ENCODE results near the gene NFATC1.

The NFATC1 gene

DNA sequence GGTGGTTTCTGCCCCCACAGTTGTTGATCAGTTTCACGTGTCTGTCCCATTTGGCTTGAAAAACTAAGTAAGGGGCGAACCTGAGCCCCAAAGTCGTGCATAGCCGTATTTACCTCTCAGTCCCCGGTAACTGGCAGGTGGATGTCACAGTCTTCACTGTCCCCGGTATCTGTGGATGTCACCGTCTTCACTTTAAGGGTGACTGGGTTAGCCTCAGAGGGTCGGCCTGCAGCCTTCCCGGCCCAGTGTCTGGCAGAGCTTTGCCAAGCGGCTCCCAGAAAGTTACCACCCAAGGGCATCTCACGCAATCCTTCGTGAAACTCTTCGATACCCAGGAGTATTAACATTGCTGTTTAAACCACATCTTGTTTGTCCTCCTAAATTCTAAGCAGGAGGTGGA lies 158.6 kb downstream of the NFATC1 start:
- DNase-seq (ENCODE audit: low read depth in 2 of 2): no peak

DNA sequence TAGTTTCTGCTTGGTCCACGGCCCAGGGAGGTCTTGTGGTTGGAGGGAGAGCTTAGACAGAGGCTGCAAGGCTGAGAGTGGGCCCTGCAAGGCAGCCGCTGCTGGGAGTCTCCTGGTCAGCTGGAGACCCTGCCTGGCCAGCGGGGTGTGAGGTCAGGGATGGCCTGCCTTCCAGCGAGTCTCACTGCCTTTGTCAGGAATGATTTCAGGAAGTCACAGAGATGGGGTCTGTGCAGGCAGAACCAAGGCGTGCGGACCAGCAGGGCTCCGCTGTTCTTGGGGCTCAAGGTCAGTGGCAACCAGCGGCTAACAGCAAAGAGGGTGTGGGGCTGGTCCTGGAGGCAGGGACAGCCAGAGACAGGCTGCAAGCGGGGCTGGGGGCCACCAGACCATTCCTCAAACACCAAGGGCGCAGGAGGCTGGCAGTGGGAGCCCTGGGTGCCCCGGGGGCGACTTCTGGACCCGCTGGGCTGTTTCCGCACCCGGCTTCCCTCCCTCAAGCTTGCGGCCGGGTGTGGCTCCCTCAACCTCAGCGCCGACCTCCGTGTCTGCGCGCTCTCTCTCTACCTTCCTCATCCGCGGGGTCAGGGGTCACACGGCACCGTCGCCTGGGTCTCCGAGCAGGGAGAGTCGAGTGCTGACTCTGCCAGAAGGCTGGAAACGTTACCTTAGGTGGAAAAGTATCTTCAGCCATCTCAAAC lies 159.4 kb downstream of the NFATC1 start:
- DNase-seq (ENCODE audit: low read depth in 2 of 2): no peak

DNA sequence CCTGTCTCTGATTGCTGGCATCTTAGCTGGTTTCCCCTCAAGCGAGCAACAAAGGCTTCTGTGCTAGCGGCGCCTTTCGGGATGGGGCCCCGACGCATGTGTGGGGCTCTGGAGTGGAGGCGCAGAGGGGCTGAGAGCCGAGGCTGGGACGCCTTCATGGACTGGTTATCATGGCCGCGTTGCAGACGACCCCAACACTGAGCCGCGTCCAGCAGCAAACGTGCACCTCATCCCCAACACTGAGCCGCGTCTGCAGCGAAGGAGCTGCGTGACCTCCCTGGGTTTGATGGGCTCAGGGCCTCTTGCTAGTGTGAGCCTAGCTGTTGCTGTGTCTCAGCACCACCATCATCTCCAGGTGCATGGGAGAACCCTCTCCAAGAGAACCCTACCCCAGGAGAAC lies 160.2 kb downstream of the NFATC1 start:
- no peak for DNase-seq (ENCODE audit: low read depth in 2 of 2)

DNA sequence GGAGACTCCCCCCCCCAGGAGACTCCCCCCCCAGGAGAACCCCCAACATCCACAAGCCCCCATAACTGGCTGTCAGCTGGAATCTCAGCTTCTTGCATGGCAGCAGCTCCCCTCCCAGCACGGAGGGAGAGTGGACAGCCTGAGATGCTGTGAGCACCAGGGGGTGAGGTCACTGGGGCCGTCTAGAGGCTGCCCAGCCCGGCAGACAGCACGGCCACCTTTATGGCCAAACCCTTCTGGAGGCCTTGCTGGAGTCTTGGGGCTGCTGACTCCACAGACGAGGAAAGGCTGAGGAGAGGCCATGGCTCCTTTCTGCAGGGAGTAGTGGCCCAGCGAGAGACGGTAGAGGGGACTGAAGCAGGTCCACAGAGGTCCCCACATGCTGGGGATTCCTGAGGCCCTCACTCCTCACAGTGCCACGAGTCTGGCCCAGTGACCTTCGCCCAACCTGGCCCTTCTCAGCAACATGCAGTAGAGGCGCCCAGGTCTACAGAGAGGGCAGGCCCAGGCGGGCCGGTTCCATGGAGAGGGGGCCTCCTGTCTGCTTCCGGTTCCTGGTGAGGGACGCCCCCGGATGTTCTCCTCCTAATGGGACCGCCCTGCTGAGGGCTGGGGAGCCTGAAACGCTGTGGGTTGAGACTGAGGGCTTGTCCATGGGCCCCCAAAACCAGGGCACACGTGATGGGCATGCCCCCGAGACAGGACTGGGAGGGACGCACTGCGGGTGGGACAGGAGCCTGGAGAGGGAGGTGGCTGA lies 161.3 kb downstream of the NFATC1 start:
- no peak for DNase-seq (ENCODE audit: low read depth in 2 of 2)

DNA sequence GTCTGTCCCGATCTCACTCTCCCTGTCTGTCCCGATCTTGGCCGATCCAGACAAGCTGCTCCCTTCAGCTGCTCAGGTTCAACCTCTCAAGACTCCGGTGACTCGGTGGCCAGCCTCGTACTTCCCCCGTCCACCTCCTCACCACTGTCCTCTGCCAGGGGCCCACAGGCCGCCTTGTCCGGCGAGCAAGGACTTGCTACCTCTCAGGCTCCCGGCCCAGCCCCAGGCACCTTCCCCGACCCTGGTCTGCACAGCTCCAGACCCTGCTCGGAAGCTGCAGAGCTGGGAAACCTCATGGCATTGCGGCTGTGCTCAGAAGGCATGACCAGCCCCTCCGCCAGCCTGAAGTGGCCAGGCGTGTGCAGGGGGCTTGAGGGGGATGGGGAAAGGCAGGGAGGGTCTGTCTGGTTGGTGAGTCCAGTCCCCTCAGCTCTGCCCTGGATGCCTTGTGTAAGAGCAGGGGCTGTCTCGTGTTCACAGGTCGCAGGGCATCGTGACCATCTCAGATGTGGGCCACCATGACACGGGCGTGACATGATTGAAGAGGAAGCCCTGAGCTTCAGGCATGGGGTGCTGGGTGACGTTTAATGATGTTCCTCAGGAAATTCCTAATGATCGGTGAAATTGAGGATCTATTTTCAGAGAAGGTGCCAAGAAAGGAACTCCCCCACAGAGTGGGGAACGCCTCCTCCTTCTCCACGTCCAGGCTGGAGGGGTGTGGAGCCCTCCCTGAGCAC lies 162.6 kb downstream of the NFATC1 start:
- no peak for DNase-seq (ENCODE audit: low read depth in 2 of 2)

DNA sequence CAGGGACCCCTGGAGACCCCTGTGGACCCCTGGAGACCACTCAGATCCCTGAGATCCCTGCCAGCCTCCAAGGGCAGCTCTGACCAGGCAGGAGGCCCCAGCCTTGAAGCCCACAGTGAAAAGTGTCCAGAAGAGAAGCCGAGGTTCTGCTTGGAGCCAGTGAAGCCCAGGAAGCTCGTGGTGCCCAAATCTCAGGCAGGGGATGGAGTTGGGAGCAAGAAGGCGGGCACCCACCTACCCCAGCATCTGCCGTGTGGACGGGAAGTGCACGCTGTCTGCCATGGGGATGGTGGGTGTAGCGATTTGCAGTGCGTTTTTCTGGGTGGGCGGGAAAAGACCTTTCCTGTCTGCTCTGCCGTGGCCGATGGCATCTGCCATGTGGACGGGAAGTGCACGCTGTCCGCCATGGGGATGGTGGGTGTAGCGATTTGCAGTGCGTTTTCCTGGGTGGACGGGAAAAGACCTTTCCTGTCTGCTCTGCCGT lies 163.2 kb downstream of the NFATC1 start:
- no peak for DNase-seq (ENCODE audit: low read depth in 2 of 2)

DNA sequence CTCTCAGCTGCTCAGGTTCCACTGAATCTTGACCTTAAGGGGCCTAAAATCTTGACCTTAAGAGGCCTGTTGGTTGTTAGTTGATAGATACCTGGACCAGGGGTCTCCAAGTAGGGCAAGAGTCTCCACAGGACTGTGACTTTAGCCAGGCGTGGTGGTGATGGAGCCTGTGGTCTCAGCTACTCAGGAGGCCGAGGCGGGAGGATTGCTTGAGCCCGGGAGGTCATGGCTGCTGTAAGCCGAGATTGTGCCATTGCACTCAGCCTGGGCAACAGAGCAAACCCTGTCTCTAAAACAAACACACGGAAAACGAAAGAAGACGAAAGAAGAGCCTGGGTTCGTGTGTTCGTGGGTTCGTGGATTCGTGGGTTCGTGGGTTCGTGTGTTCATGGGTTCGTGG lies 163.7 kb downstream of the NFATC1 start:
- DNase-seq (ENCODE audit: low read depth in 2 of 2): no peak

DNA sequence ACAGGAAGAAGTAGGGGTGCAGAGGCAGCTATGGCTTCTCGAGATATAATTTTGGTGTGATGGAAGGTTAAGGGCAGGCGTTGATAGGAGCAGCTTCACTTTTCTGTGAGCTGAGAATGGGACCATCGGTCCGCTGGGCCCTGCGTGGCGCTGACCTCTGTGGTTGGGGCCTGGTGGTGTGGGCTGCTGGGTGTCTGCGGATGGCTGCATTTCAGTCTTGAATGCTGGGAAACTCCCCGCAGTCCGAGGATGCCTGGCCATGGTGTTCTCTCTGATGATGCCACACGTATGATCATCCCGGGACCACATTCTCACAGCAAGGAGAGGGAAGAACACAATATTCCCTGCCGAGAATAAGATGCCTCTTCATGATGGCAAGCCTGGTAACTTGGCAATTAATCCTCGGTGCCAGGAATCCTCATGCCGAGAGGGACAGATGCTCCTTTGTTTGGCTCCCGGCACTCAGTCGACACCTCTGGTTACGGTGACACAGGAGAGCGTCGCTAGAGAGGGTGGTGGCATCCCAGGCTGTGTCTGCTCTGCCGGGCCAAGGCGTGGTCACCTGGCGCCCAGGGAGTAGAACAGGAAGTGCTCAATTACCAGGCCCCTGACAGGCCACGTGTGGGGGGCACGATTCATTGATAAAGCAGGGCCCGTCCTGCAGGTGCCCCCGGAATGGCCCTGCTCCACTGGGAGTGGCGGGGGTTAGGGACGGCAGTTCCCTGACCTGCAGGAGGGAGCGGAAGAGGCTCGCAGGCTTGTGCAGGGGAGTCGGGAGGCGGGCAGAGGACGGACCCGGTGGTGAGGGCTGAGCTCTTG lies 164.5 kb downstream of the NFATC1 start:
- DNase-seq (ENCODE audit: low read depth in 2 of 2): no peak

DNA sequence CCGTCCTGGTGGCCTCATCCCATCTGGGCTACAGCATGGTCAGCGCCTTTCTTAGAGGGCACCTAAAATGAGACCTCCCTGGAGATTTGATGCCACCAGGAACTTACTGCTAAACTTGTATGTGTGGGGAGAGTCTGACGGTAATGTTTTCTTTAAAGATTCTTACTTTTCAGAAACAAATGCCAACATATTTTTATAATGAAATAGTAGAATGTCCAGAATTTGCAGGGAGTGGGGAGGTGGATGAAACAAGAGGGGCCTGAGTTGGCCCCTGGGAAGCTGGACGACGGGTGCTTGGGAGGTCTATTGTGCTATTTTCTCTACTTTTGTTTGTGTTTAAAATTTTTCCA lies 165.1 kb downstream of the NFATC1 start:
- DNase-seq (ENCODE audit: low read depth in 2 of 2): no peak

DNA sequence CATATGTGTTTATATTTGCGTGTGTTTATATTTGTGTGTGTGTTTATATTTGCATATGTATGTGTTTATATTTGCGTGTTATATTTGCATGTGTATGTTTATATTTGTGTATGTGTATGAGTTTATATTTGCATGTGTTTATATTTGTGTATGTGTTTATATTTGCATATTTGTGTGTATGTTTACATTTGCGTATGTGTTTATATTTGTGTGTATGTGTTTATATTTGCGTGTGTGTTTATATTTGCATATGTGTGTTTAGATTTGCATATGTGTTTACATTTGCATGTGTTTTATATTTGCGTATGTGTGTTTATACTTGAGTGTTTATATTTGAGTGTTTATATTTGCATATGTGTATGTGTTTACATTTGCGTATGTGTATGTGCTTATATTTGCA lies 168.2 kb downstream of the NFATC1 start:
- DNase-seq (ENCODE audit: low read depth in 2 of 2): no peak

DNA sequence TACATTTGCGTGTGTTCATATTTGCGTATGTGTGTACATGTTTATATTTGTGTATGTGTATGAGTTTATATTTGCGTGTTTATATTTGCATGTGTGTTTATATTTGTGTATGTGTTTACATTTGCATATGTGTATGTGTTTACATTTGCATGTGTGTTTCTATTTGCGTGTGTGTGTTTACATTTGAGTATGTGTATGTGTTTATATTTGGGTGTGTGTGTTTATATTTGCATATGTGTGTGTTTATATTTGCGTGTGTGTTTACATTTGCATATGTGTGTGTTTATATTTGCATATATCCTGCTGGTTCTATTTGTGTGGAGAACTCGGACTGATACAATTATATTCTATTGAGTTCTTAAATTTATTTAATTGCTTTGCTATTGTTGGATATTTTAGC lies 168.7 kb downstream of the NFATC1 start:
- no peak for DNase-seq (ENCODE audit: low read depth in 2 of 2)

DNA sequence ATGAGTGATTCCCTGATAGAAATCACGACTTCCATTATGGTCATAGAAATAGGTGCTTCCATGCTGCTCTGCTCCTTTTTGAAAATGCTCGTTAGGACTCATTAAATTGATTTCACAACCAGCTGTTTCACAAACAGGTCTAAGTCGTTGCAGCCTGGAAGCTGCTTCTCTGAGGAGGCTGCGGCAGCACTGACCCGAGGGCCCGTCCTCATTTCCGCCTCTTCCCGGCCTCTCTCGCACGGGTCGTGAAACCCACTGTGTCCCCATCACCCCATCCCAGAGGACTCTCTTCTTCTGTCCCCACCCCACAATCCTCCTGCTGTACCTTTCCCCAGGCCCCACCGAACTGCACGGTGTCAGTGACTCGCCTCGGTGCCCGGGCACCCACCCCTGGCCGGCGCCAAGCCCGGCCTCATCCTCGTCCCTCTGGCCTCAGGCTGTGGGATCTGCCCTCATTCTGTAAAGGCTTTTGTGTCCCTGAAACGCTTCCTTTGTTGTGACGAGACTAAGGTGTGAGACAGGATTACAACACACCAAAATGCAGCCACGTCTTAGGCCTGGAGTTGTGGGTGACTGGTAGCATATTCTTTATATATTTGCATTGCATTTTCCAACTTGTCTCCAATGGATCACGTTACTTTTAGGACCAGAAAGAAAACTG lies 171.2 kb downstream of the NFATC1 start:
- DNase-seq (ENCODE audit: low read depth in 2 of 2): no peak

DNA sequence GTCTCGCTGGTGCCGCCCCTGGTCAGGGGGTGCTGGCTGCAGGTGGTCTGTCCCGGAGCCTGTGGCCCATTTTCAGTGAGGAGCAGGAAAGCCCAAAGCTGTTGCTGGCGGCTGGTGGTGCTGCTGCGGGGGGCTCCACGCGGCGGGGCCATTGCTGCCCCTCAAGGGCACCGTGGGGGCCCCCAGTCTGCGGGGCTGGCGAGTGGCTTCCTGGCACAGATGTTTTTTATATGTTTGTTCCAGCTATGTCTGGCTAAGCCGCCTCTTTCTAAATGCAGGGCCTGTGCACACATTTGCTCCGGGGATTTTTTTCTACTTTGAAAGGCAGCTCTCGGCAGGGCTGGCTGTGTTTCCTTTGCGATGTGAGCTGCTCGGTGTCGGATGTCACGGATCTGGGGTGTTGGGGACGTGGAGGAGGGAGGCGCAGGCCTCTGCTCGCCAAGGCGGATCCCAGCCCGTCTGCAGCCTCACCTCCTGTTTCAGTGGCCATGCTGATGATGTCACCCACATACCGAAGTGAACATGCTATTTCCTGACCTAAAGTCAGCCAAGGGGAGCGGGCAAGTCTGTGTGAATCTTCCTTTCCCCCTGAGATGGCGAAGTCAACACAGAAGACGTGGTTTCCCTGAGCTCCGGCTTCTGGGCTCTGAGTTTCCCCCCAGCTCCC lies 171.9 kb downstream of the NFATC1 start:
- DNase-seq (ENCODE audit: low read depth in 2 of 2): no peak

DNA sequence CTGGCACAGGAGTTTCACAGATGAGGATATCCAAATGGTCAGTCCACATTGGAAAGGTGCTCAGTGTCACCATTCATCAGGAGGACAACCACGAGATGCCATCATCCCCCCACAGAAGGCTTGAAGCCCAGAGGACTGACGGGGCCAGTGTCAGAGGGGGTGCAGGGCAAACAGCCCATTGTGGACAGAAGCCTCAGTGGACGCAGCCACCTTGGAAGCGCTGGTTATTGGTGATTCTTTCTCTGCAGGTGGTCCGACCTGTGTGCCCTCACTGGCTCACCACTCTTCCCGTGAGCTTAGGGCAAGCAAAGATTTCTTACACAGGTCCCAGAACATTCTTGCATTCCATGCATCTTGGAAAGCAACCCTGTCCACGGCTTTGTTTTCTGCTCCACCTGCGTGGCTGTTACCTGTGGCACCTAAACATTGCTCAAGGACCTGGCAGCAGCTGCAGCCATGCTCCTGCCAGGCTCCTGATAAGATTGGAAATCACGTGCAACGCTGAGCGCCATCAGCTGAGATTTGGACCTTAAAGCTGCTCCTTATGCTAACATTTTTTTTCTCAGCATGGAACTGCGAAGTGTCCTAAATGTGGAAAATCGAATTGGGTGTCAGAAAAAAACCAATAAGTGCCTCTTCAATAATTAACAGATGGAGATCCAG lies 172.9 kb downstream of the NFATC1 start:
- no peak for DNase-seq (ENCODE audit: low read depth in 2 of 2)

DNA sequence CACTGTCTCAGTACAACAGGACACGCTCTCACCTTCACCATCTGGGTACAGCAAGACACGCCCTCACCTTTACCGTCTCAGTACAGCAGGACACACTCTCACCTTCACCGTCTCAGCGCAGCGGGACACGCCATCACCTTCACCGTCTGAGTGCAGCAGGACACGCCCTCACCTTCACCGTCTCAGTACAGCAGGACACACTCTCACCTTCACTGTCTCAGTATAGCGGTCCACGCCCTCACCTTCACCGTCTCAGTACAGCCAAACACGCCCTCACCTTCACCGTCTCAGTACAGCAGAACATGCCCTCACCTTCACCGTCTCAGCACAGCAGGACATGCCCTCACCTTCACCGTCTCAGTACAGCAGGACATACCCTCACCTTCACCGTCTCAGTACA lies 174.0 kb downstream of the NFATC1 start:
- no peak for DNase-seq (ENCODE audit: low read depth in 2 of 2)

DNA sequence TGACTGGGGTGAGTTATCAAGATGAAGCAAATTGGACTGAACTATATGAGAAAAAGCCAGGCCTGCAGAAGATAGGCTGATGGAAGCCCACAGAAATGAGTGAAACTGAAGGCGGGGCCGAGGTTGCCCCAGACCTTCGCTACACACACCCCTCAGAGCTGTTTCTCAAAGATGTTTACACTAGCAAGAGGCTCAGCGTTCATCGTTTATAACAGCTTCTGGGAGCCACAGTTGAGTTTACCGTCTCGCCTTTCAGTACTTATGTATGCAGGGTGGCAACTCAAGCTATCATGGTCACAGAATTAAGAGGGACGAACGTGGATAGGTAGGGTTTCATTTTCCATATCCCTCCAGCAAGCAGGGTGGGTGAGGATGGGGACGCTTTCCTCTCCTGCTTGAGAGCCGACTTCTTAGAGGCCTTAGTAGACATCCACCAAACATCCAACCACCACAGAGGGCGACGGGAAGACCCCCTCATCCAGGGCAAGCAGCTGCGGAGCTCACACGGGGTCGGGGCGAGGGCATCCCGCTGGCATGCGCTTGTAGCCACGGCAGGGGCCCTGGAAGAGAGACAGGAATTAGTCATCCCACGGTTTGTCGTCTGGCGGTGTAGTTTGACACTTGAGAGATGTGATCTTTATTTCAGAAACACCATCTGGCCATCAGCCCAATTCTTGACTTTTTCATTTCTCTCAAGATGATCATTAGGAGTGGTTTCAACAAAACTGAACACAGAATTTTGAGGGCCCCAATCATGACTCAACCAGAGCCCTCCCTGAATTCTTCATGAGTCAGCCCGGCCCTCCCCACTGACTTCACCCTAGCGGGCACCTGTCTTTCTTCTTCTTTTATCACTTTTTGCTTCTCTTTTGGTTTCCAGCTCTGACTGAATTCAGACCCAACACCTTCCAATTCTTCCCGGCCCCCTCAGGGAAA lies 174.8 kb downstream of the NFATC1 start:
- no peak for DNase-seq (ENCODE audit: low read depth in 2 of 2)

DNA sequence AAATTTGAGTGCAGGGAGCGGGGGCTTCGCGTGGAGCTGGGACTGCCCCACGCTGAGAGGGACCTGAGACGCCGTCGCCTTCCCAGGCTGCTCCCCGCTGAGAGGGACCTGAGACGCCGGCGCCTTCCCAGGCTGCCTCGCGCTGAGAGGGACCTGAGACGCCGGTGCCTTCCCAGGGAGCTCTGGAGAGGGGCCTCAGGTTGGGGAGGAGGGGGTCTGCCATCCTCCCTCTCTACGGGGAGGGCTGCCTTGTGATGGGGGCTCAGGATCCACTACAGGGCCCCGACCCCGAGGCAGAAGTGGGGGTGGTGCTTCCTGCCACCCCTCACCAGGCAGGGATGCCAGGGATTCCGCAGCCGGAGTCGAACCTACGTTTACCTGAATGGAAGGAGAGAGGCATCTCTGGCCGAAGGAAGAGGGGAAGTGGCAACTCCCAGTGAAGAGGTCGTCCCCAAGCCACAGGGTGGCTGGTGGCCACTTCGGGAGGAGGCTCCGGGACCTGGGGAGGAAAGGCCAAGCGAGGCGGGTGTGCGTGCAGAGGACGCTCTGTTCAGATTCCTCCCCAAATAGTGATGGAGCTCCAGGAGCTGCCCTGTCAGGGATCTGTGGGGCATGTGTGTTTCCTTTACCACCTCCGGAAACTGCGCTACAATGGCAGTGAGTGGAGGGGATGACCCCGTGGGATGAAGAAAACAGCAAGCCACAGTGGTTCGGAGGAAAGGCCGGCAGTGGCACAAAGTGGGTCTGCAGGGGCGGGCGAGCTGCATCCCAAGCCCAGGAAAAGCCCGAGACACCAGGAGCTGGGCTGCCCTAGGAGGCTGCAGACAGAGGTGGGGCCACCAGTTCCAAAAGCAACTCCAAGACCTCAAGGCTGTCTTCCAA lies 175.7 kb downstream of the NFATC1 start:
- DNase-seq (ENCODE audit: low read depth in 2 of 2): no peak

DNA sequence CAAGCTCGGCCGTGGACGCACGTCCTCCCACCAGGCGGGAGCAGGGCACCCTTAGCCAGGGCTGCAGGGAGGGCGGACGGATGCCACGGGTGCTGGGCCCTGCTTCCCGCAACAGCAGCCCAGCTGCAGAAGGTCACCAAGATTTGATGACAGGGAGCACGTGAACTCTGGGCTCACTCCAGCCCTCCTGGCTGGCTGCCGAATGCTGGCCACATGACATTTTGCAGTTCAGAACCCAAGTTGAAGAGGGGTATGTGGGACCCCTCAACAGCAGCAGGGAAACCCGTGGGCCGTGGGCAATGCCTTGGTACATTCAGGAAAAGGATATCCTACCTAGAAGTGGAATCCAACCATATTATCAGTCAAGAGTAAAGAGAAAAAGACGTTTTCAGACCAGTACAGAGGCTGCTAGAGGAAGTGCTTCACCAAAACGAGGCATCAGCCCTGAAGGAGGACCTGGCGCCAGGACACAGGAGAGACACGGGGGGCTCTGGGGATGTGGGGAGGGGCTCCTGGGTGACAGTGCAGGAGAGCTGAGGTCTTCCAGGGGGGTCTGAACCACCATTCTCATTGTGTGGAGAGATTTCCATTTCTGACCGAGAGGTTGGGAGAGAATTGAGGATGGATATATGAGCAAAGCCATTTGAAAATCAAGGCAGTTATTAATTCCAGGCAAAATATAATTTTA lies 176.5 kb downstream of the NFATC1 start:
- no peak for DNase-seq (ENCODE audit: low read depth in 2 of 2)

Measured in stimulated activated CD8-positive, alpha-beta memory T cell treated with anti-CD3 and anti-CD28 coated beads, Interleukin-15, amount 100 ng/mL, for 4 hours (primary cell).